Astrocyte (in vitro differentiated cells and primary cell): ENCODE measurements around the gene IGFBPL1. TPM values are rescaled to one million over a fixed set of nuclear protein-coding genes. Genes with fewer than 3 reads are reported as not detected.
A peak's percentile ranks its signal among the peaks of the same experiment; 100 is the strongest.

ENCODE experiments used
- DNase-seq: peaks from one replicate; pipeline ENCODE4 v3.0.0-alpha.2; 2010; ENCODE audit warnings: low read depth
- FAIRE-seq: peaks from 2 replicates; lab custom pipeline; 2011; peaks lifted over from hg19 to GRCh38; lab: Jason Lieb, UNC
- H2AFZ ChIP-seq: 2 replicates; pipeline ENCODE4 v1.6.0; 2012; ENCODE audit warnings: low read depth, low read length, inconsistent platforms
- H3K27ac ChIP-seq: 2 replicates; pipeline ENCODE4 v1.5.1; 2011; ENCODE audit warnings: low read depth, low read length, inconsistent platforms
- H3K27me3 ChIP-seq: 2 replicates; pipeline ENCODE4 v1.6.0; 2011; ENCODE audit warnings: low read length, inconsistent platforms; ENCODE audit not compliant: insufficient read depth
- H3K36me3 ChIP-seq: 2 replicates; pipeline ENCODE4 v1.5.1; 2011; ENCODE audit warnings: low read length, inconsistent platforms; ENCODE audit not compliant: insufficient read depth
- H3K4me1 ChIP-seq: 2 replicates; pipeline ENCODE4 v1.5.1; 2011; ENCODE audit warnings: low read length, inconsistent platforms; ENCODE audit not compliant: insufficient read depth
- H3K4me2 ChIP-seq: 2 replicates; pipeline ENCODE4 v1.6.0; 2012; ENCODE audit warnings: low read length, inconsistent platforms
- H3K4me3 ChIP-seq: 2 replicates; pipeline ENCODE4 v1.5.1; 2011; ENCODE audit warnings: low read depth, mild to moderate bottlenecking, low read length, inconsistent platforms; ENCODE audit not compliant: insufficient read depth
- H3K79me2 ChIP-seq: 2 replicates; pipeline ENCODE4 v1.6.0; 2012; ENCODE audit warnings: mild to moderate bottlenecking, low read length, inconsistent platforms; ENCODE audit not compliant: insufficient read depth
- H3K9ac ChIP-seq: 2 replicates; pipeline ENCODE4 v1.6.0; 2012; ENCODE audit warnings: mild to moderate bottlenecking, low read length, inconsistent platforms
- H3K9me3 ChIP-seq: 2 replicates; pipeline ENCODE4 v1.5.1; 2012; ENCODE audit warnings: low read depth, mild to moderate bottlenecking, low read length, inconsistent platforms; ENCODE audit not compliant: insufficient read depth
- H4K20me1 ChIP-seq: 2 replicates; pipeline ENCODE4 v1.6.0; 2012; ENCODE audit warnings: low read length, inconsistent platforms; ENCODE audit not compliant: insufficient read depth
- H3K27ac Mint-ChIP-seq: one replicate; pipeline ENCODE4 v1.8.0; 2021; ENCODE audit warnings: mild to moderate bottlenecking, mixed read lengths; ENCODE audit not compliant: unreplicated experiment
- H3K27me3 Mint-ChIP-seq: one replicate; pipeline ENCODE4 v1.8.0; 2021; ENCODE audit warnings: low read depth, mixed read lengths; ENCODE audit not compliant: unreplicated experiment
- H3K36me3 Mint-ChIP-seq: one replicate; pipeline ENCODE4 v1.8.0; 2021; ENCODE audit warnings: low read depth, mixed read lengths; ENCODE audit not compliant: unreplicated experiment
- H3K4me1 Mint-ChIP-seq: one replicate; pipeline ENCODE4 v1.8.0; 2021; ENCODE audit warnings: low read depth, mixed read lengths; ENCODE audit not compliant: unreplicated experiment
- H3K4me3 Mint-ChIP-seq: one replicate; pipeline ENCODE4 v1.8.0; 2021; ENCODE audit warnings: mild to moderate bottlenecking, moderate library complexity, mixed read lengths; ENCODE audit not compliant: unreplicated experiment
- H3K9me3 Mint-ChIP-seq: one replicate; pipeline ENCODE4 v1.8.0; 2021; ENCODE audit warnings: mild to moderate bottlenecking, mixed read lengths; ENCODE audit not compliant: unreplicated experiment
- EZH2 ChIP-seq: IDR thresholded peaks from 2 replicates; pipeline ENCODE4 v1.6.1; 2012; ENCODE audit warnings: mild to moderate bottlenecking, low read length, inconsistent platforms; ENCODE audit not compliant: insufficient read depth
- total RNA-seq: library from RNA; stranded (reverse); gene quantifications from 2 replicates; pipeline ENCODE4 v1.2.1, GENCODE V29; 2021
- TF ChIP-seq, protein P1 (sequence below): IDR thresholded peaks from 2 replicates; pipeline ENCODE4 v1.5.1; 2011; ENCODE audit warnings: low read depth, mild to moderate bottlenecking, inconsistent platforms, low read length, moderate library complexity; ENCODE audit not compliant: insufficient read depth

Gene IGFBPL1
- total RNA-seq, 1 donor from 2014 or later, result 11.0 TPM

- H3K4me3 Mint-ChIP-seq, result no peak overlapping the region
- no peak overlapping the region for H3K27ac Mint-ChIP-seq
- Histone ChIP-seq H2AFZ (no peak overlapping the region), H3K4me1 (peaks cover 2% of the 10 kb centered on the region), H3K4me2 (no peak overlapping the region), H3K36me3 (no peaks in the 10 kb centered on the region), H3K79me2 (no peaks in the 10 kb centered on the region), H3K9me3 (peaks cover 3% of the 10 kb centered on the region), H4K20me1 (peaks cover 4% of the 10 kb centered on the region), H3K27ac (no peak overlapping the region), H3K9ac (no peak overlapping the region), H3K4me3 (no peak overlapping the region), H3K27me3 (peaks cover 41% of the 10 kb centered on the region)
- H3K9me3 Mint-ChIP-seq, result peaks cover 5% of the 10 kb centered on the region
- H3K27me3 Mint-ChIP-seq, result peaks cover 36% of the 10 kb centered on the region
- no peak for FAIRE-seq
- no peaks in the 10 kb centered on the region for H3K4me1 Mint-ChIP-seq
- no peak for DNase-seq
- no peaks in the 10 kb centered on the region for H3K36me3 Mint-ChIP-seq
- TF ChIP-seq, protein P1, sequence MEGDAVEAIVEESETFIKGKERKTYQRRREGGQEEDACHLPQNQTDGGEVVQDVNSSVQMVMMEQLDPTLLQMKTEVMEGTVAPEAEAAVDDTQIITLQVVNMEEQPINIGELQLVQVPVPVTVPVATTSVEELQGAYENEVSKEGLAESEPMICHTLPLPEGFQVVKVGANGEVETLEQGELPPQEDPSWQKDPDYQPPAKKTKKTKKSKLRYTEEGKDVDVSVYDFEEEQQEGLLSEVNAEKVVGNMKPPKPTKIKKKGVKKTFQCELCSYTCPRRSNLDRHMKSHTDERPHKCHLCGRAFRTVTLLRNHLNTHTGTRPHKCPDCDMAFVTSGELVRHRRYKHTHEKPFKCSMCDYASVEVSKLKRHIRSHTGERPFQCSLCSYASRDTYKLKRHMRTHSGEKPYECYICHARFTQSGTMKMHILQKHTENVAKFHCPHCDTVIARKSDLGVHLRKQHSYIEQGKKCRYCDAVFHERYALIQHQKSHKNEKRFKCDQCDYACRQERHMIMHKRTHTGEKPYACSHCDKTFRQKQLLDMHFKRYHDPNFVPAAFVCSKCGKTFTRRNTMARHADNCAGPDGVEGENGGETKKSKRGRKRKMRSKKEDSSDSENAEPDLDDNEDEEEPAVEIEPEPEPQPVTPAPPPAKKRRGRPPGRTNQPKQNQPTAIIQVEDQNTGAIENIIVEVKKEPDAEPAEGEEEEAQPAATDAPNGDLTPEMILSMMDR, result no peak
- TF ChIP-seq EZH2, result no peak
Observed at GRCh38 chr9:38428062-38428461, 3.8 kb upstream of the IGFBPL1 start.

DNA sequence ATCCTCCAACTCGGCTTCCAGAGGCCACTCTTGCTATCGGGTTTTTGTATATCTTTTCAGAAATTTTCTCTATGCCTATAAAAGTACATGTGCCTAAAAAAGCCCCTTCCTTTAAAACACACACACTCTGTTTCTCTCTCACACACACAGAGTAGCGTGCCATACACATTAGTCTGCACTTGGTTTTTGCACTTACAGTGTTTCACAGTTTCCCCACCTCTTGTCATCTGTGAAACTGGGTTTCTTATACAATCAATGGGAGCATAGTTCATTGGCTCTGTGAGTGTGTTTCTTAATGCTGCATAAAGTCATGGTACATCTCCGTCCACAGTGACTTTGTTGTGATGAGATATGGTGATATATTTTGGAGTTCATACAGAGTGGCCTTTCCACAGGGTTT, 664 bp upstream of the IGFBPL1 start:
- TF ChIP-seq EZH2, result no peak
- TF ChIP-seq, protein P1, result no peak
- Histone ChIP-seq H3K4me2 (no peak overlapping the region), H2AFZ (no peak overlapping the region), H3K79me2 (no peaks in the 10 kb centered on the region), H4K20me1 (peaks cover 4% of the 10 kb centered on the region), H3K36me3 (no peaks in the 10 kb centered on the region), H3K9me3 (peaks cover under 1% of the 10 kb centered on the region), H3K4me3 (no peak overlapping the region), H3K27ac (no peak overlapping the region), H3K9ac (no peak overlapping the region), H3K4me1 (peaks cover 2% of the 10 kb centered on the region), H3K27me3 (peaks cover 32% of the 10 kb centered on the region)
- no peak for DNase-seq
- Mint-ChIP-seq H3K36me3 (no peaks in the 10 kb centered on the region), H3K27ac (no peak overlapping the region), H3K4me1 (peaks cover 9% of the 10 kb centered on the region), H3K4me3 (no peak overlapping the region), H3K9me3 (peaks cover 2% of the 10 kb centered on the region), H3K27me3 (peaks cover 36% of the 10 kb centered on the region)
- no peak for FAIRE-seq

GRCh38 chr9:38423273-38423972, 831 bp downstream of the IGFBPL1 start:
- peaks cover 9% of the 10 kb centered on the region for H3K4me1 Mint-ChIP-seq
- FAIRE-seq, result no peak
- Histone ChIP-seq H3K27ac (no peak overlapping the region), H3K4me1 (peaks cover 2% of the 10 kb centered on the region), H3K9me3 (no peaks in the 10 kb centered on the region), H3K9ac (no peak overlapping the region), H3K27me3 (peaks cover 36% of the 10 kb centered on the region), H3K79me2 (no peaks in the 10 kb centered on the region), H4K20me1 (peaks cover 4% of the 10 kb centered on the region), H3K4me3 (peak overlapping the region; percentile 46), H3K4me2 (peak overlapping the region; percentile 83), H2AFZ (peak overlapping the region; percentile 85), H3K36me3 (no peaks in the 10 kb centered on the region)
- no peak overlapping the region for H3K27ac Mint-ChIP-seq
- no peaks in the 10 kb centered on the region for H3K9me3 Mint-ChIP-seq
- no peaks in the 10 kb centered on the region for H3K36me3 Mint-ChIP-seq
- TF ChIP-seq EZH2, result no peak
- TF ChIP-seq, protein P1, result no peak
- peak overlapping the region; percentile 66 for H3K4me3 Mint-ChIP-seq
- no peak for DNase-seq
- H3K27me3 Mint-ChIP-seq, result peaks cover 39% of the 10 kb centered on the region
